LHCN-M2 (cell line): ENCODE measurements around the gene SETBP1. TPM values are rescaled to one million over a fixed set of nuclear protein-coding genes. Genes with fewer than 3 reads are reported as not detected.
A peak's percentile ranks its signal among the peaks of the same experiment; 100 is the strongest.

Experiments used
- DNase-seq: peaks from one replicate; pipeline ENCODE4 v3.0.0-alpha.2; 2012; ENCODE audit warnings: low read depth
- total RNA-seq: library from RNA; depleted of rRNA; stranded (reverse); fragments of >200 nt; gene quantifications from 2 replicates; pipeline ENCODE4 v1.2.3, GENCODE V29; 2014

The SETBP1 gene
- total RNA-seq, 1 experiment from 2014 or later: 1.6 TPM

- DNase-seq: no peak
Observed at GRCh38 chr18:44870631-44871502, 190.2 kb downstream of the SETBP1 start.

- no peak for DNase-seq
Observed at GRCh38 chr18:44871771-44872170, 191.1 kb downstream of the SETBP1 start.

DNA sequence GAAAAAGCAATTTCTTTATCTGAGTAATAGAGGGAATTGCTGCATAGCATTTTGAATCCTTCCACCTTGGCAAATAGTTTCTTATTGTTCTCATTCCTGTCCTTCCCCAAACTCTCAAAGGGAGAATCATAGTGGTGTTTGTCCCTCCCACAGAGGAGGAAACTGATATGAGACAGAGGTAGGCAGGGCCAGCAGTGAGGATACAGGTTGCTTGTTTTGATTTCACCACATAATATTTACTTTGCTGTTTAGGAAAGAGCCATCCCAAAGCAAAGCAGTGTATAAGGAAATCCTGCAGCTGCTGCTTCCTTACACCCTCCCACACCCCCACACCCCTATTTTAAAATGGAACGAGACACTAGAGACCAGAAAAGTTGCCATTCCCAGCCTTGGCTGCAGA lies 195.3 kb downstream of the SETBP1 start:
- no peak for DNase-seq

DNA sequence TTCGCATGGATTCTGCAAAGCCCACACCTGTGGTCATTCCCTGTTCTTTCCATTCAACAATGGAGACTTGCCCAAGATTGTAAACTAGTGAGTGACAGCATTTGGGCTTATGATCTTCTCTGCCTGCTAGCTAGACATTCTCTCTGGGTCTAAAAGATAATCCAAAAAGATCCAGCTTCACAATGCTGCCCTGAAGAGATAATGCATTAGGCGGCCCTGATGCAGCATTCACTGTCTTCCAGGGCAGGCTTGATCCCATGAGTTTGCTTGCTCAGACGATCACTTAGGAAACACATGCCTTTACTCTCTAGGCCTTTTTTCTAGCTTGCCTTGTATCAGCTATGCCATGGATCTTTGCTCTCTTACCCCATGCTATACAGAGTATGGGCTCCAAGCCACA lies 196.1 kb downstream of the SETBP1 start:
- DNase-seq: no peak

DNA sequence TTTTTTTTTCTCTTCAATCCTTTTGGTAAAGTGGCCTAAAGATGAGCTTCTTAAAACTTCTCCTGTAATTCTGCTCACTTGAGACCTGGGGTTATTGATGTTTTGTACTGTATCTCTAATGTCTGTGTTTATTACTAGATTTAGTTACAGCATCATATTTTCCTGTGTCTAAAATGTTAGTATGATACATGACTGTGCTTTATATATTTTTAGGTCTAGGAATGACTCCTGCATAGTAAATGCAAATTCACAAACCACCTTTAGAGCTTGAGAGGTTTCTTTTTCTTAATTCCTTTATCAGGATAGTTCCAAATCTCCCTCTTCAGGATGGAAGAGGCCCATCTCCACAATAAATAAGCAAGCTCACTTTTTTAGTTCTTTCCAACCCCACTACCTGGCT lies 197.6 kb downstream of the SETBP1 start:
- DNase-seq: no peak

DNA sequence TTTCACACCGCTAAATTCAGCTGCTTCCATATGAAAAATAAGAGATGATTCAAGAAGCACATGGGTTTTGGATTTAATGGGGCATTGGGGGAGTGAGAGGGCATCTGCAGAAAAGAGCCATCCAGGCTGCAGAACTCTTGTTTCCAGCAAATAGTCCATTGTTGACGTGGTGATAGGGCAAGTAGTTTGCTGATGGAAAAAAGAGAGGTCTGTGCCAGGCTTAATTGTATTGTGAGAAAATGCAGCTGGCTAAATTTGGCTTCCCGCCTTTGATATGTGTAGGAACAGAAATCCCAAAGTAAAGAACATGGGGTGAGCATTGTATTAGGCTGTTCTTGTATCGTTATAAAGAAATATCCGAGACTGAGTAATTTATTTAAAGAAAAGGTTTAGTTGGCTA lies 199.5 kb downstream of the SETBP1 start:
- no peak for DNase-seq

DNA sequence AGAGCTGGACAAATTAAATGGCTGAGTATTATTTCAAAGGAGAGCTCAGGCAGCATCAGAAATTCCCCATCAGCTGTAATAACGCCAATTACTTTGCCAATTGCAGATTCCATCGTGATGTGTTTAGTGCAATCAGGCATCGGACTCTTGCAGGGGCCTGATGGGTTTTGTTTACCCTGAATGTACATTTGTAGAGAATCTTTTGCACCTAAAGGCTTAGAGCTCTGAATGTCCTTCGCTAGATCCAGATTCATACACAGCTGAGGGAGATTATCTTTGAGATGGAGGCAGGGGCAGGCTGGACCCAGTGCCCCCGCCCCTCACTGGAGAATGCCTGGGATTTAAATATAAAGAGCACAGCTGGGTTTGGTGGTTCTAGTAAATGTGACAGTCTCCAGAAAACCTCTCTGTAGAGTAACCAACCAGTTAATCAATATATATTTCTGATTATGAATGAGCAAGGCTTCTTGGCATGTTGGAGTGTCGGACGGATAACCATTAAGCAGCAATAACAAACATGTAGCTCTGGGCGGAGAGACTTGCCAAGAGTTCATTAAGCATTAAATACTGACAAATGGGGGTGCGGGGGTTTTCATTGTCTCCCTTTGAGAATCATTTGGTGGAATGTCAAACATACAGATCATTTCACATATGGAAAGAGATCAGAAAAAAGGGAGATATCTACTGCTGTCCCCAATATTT lies 200.9 kb downstream of the SETBP1 start:
- DNase-seq: no peak

- DNase-seq: no peak
Observed at GRCh38 chr18:44882163-44882868, 201.6 kb downstream of the SETBP1 start.

- DNase-seq: no peak
Observed at GRCh38 chr18:44883671-44884070, 203.0 kb downstream of the SETBP1 start.

DNA sequence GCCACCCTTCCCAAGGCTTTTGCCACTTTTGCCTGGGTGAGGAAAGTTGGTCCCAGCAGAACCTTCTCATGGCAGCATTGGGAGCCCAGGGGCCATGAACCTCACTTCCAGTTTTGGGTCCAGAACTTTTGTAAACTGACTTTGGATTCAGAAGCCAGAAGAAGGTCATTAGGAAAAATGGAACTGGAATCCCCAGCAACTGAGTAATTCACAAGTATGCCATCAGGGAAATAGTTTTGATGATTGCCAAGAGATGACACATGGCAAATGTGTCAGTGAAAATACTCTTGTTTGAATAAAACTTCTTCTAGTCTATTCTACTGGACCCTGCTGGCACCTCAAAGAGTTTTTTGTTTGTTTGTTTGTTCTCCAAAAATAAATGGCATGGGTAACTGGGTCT lies 203.7 kb downstream of the SETBP1 start:
- DNase-seq: no peak

GRCh38 chr18:44885507-44885906 lies 204.8 kb downstream of the SETBP1 start:
- DNase-seq: no peak

GRCh38 chr18:44887227-44887631 lies 206.5 kb downstream of the SETBP1 start:
- DNase-seq: peak; percentile 69

- DNase-seq: no peak
Observed at GRCh38 chr18:44889111-44889510, 208.4 kb downstream of the SETBP1 start.

DNA sequence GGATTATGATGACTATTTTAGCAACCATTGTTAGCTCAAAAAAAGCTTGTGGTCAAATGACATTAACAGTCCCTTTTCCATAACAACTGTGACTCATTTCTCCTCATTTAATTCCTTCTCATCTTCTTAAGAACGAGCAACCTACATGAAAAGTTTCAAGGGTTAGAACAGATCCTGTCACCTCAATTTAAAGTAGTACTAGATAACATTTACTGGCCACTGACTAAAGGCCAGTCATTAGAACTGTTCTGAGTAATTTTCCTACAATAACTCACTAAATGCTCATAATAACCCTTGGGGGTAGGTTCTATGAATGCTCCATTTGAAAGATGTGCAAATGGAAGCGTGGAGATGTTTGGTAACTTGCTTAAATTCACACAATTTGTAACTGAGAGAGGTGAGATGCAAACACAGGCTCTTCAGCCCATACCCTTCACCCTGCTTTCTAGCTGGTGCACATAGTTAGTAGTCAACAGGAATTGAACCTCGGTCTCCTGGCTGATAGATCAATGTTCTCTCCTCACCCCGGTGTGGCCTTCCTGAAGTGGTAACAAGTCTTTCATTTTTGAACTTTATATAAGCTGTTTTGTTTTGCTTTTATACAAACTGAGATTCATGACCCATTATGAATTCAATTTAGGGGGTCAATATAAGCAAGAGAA lies 212.5 kb downstream of the SETBP1 start:
- no peak for DNase-seq

DNA sequence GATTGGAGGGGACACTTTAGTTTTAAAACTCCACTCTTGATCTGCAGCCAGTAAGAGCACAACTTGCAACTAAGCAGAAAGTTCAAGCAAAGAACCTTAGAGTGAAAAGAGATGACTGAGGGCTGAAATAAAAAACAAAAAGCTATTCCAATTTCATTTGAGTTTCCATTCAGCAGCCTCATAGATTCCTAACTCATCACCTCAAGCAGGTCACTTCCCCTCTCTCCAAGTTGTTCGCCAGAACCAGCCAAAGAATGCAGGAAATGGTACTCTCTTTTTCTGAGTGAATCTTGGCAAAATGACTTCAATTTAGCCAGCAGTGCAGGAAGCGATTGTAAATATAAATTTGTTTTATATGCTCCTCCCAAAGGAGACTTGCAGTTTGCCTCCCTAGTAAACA lies 213.3 kb downstream of the SETBP1 start:
- no peak for DNase-seq

- peak; percentile 67 for DNase-seq
Observed at GRCh38 chr18:44895176-44895798, 214.6 kb downstream of the SETBP1 start.

GRCh38 chr18:44896846-44897245 lies 216.2 kb downstream of the SETBP1 start:
- peak; percentile 91 for DNase-seq

GRCh38 chr18:44897411-44897810 lies 216.7 kb downstream of the SETBP1 start:
- no peak for DNase-seq

- no peak for DNase-seq
Observed at GRCh38 chr18:44897816-44898215, 217.1 kb downstream of the SETBP1 start.

GRCh38 chr18:44898498-44898897 lies 217.8 kb downstream of the SETBP1 start:
- DNase-seq: no peak

GRCh38 chr18:44899832-44900231 lies 219.1 kb downstream of the SETBP1 start:
- no peak for DNase-seq
